Stomach (tissue), 9 donors: ENCODE measurements around the gene MYB. TPM values are rescaled to one million over a fixed set of nuclear protein-coding genes. Genes with fewer than 3 reads are reported as not detected.

Experiments
- DNase-seq, 2 donors: peaks; one replicate each; pipeline versions ENCODE4 v3.0.0 to v3.0.0-alpha.2; 2013 to 2019
- H3K27ac ChIP-seq, 5 donors: fragments of 200-600 bp in 4 of 5; sonication (generic) in 4 of 5; one replicate each; pipeline ENCODE4 v1.5.1; 2013 to 2019; ENCODE audit warnings: mild to moderate bottlenecking in 1 of 5, moderate library complexity in 1 of 5
- H3K27me3 ChIP-seq, 3 donors: fragments of 200-600 bp; sonication (generic); one replicate each; pipeline ENCODE4 v1.5.1; 2017 to 2019; ENCODE audit warnings: mixed run types in 1 of 3
- H3K36me3 ChIP-seq, 4 donors: fragments of 200-600 bp; sonication (generic); 1 replicate in 3 of 4; 2 replicates in 1 of 4; pipeline ENCODE4 v1.5.1; 2016 to 2019
- H3K4me1 ChIP-seq, 4 donors: fragments of 200-600 bp; sonication (generic); one replicate each; pipeline ENCODE4 v1.5.1; 2016 to 2019
- H3K4me3 ChIP-seq, 4 donors: fragments of 200-600 bp; sonication (generic) in 3 of 4; one replicate each; pipeline ENCODE4 v1.5.1; 2016 to 2019; ENCODE audit warnings: mild to moderate bottlenecking in 1 of 4
- H3K9me3 ChIP-seq, 4 donors: fragments of 200-600 bp; sonication (generic); one replicate each; pipeline ENCODE4 v1.5.1; 2016 to 2019
- EP300 ChIP-seq: sonication (generic); formaldehyde crosslinking; IDR thresholded peaks from one replicate; pipeline ENCODE4 v1.6.1; 2017; ENCODE audit warnings: antibody characterized with exemption
- POLR2A ChIP-seq, 4 donors: fragments of 450-650 bp; IDR thresholded peaks; one replicate each; pipeline ENCODE4 v1.6.1; 2016; ENCODE audit warnings: antibody characterized with exemption in 4 of 4, control low read depth in 2 of 4, mild to moderate bottlenecking in 1 of 4, moderate library complexity in 1 of 4
- POLR2AphosphoS5 ChIP-seq, 3 donors: sonication (generic); formaldehyde crosslinking; IDR thresholded peaks; one replicate each; pipeline ENCODE4 v1.6.1; 2016; ENCODE audit warnings: antibody characterized with exemption in 3 of 3
- WGBS, 5 donors: extraction: QIAGEN DNeasy Blood & Tissue Kit in 3 of 5; methylation state at CpG; one replicate each; pipeline versions ENCODE4 v1.1.5 to v1.1.7; 2013 to 2018; 5-methylcytosine and 5-hydroxymethylcytosine counted together
- intact Hi-C: fragments of 100-400 bp; cut with DNase I; formaldehyde crosslinking; loops from one replicate; pipeline ENCODE4 v1.15.1; 2023; ENCODE audit warnings: low total_unique reads
- polyA plus RNA-seq, 3 donors: library from polyadenylated mRNA; stranded (reverse); fragments of 200-250 nt; gene quantifications; one replicate each; pipeline ENCODE4 v1.2.3, GENCODE V29; 2013
- total RNA-seq, 5 donors: library from RNA; depleted of rRNA; stranded (reverse); fragments of >200 nt; gene quantifications; one replicate each; pipeline versions ENCODE4 v1.1.0 to v1.2.3, GENCODE V29; 2014 to 2016
- TF ChIP-seq, protein P1 (sequence below), 7 experiments: fragments of 450-650 bp in 4 of 7; fragments of 200-600 bp in 3 of 7; sonication (generic) in 3 of 7; IDR thresholded peaks; one replicate each; pipeline ENCODE4 v1.5.1; 2016 to 2019; ENCODE audit warnings: antibody characterized with exemption in 7 of 7, control low read depth in 2 of 7, mild to moderate bottlenecking in 1 of 7
- donor health status: healthy with polysubstance abuse.
- donor health status: Bipolar disorder and iron deficiency.
- donor health status: healthy.

The MYB gene
- total and polyA plus RNA-seq, 8 donors: 0.56 to 118 (median 2.9) TPM; not detected in 2

DNA sequence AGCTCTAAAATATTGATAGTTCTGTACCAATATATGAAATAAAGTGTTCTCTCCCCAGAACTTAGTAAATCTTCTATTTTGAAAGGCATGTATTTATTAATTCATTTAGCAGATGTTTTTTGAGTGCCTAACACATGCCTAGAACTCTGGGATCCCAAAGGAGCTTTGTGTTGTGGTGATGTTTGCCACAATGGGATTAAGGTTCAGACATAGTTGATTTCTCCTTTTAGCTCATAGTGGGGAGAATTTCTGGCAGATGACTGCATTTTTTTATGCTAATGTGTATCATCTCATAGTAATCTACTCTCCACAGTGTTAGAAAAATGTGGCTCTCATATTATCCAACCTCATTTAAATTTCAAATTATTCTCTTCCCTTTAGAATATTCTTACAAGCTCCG lies 21.7 kb downstream of the MYB start:
- Histone ChIP-seq H3K27me3 (no peaks in the 10 kb centered on the region), H3K4me3 (no peak overlapping the region), H3K36me3 (no peaks in the 10 kb centered on the region), H3K9me3 (no peaks in the 10 kb centered on the region), H3K27ac (no peak overlapping the region), H3K4me1 (no peaks in the 10 kb centered on the region)
- intact Hi-C loops: no loop called here
- no peak for DNase-seq
- TF ChIP-seq, protein P1, sequence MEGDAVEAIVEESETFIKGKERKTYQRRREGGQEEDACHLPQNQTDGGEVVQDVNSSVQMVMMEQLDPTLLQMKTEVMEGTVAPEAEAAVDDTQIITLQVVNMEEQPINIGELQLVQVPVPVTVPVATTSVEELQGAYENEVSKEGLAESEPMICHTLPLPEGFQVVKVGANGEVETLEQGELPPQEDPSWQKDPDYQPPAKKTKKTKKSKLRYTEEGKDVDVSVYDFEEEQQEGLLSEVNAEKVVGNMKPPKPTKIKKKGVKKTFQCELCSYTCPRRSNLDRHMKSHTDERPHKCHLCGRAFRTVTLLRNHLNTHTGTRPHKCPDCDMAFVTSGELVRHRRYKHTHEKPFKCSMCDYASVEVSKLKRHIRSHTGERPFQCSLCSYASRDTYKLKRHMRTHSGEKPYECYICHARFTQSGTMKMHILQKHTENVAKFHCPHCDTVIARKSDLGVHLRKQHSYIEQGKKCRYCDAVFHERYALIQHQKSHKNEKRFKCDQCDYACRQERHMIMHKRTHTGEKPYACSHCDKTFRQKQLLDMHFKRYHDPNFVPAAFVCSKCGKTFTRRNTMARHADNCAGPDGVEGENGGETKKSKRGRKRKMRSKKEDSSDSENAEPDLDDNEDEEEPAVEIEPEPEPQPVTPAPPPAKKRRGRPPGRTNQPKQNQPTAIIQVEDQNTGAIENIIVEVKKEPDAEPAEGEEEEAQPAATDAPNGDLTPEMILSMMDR (IDR thresholded peaks at IDR 0.05): no peak
- TF ChIP-seq POLR2AphosphoS5 (IDR thresholded peaks at IDR 0.05) (no peak), POLR2A (IDR thresholded peaks at IDR 0.05) (no peak), EP300 (no peak)
- 89 to 93% (median 91%) methylated on average over 1 of the region's 1 CpG for WGBS, 5 donors

GRCh38 chr6:135204951-135205350 lies 23.8 kb downstream of the MYB start:
- TF ChIP-seq POLR2AphosphoS5 (IDR thresholded peaks at IDR 0.05): no peak
- TF ChIP-seq, protein P1 (IDR thresholded peaks at IDR 0.05): no peak
- TF ChIP-seq EP300: no peak
- no peak for TF ChIP-seq POLR2A (IDR thresholded peaks at IDR 0.05)
- Histone ChIP-seq H3K27ac (no peak overlapping the region), H3K4me1 (no peaks in the 10 kb centered on the region), H3K27me3 (no peaks in the 10 kb centered on the region), H3K9me3 (no peaks in the 10 kb centered on the region), H3K4me3 (no peak overlapping the region), H3K36me3 (no peaks in the 10 kb centered on the region)
- DNase-seq: no peak
- WGBS, 5 donors: 95 to 97% (median 97%) methylated on average over 4 of the region's 4 CpGs
- intact Hi-C loops: no loop called here

DNA sequence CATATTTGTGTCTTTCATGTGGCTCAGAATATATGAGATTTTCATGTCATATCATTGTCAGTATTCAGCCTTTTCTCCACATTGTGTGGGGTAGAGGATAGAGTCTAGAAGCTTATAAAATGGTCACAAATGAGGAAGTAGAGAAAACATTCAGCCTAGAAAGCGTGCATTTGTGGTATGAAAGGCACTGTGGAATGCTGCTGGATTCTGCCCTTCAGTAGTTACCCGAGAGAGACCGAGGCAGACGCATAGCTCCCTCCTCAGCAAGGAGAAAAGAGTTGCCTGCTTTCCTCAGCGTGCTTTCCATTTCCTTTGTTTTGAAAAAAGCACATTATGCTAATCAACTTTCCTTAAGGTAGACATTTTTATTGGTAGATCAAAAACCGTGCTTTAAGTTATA lies 28.7 kb downstream of the MYB start:
- TF ChIP-seq POLR2AphosphoS5 (IDR thresholded peaks at IDR 0.05) (no peak), EP300 (no peak), POLR2A (IDR thresholded peaks at IDR 0.05) (no peak)
- TF ChIP-seq, protein P1 (IDR thresholded peaks at IDR 0.05): no peak
- Histone ChIP-seq H3K36me3 (no peaks in the 10 kb centered on the region), H3K9me3 (no peaks in the 10 kb centered on the region), H3K4me3 (no peak overlapping the region), H3K27ac (no peak overlapping the region), H3K4me1 (no peaks in the 10 kb centered on the region), H3K27me3 (no peaks in the 10 kb centered on the region)
- intact Hi-C loops: no loop called here
- WGBS, 5 donors: 58 to 87% (median 82%) methylated on average over 6 of the region's 6 CpGs
- no peak for DNase-seq

DNA sequence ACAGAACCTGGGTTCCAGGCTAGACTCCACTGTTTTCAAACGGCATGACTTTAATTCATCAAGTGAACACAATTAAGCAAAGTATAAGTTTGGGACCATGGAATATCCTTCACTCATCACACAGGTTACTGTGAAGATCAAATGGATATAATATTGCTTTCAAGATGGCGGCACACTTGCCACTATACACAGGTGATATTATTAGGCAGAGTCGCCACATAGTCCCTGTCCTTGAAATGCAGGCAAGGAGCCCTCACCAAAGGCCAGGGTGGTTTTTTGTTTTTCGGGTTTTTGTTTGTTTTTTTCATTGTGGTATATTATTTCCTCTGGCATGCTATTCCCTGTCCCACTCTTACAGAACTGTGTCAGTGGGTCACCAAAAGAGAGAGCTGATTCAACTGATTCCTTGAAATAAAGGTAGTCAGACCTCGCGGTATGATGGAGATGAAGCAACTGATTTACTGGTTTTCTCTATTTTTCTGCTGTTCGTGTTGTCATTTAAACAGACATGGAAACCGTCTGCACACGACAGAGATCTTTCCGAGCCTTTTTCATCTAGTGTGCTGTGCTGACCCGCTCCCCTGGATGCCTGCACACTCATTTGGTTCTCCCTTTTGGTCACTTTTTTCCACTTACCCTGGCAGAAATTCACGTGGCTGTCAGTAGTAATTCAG lies 29.7 kb downstream of the MYB start:
- WGBS, 5 donors: 75 to 90% (median 87%) methylated on average over 12 of the region's 12 CpGs
- Histone ChIP-seq H3K36me3 (no peaks in the 10 kb centered on the region), H3K4me3 (no peak overlapping the region), H3K9me3 (no peaks in the 10 kb centered on the region), H3K4me1 (no peaks in the 10 kb centered on the region), H3K27me3 (no peaks in the 10 kb centered on the region), H3K27ac (no peak overlapping the region)
- DNase-seq: no peak
- TF ChIP-seq EP300 (no peak), POLR2A (IDR thresholded peaks at IDR 0.05) (no peak), POLR2AphosphoS5 (IDR thresholded peaks at IDR 0.05) (no peak)
- intact Hi-C loops: no loop called here

- H3K9me3 ChIP-seq: no peaks in the 10 kb centered on the region
- H3K4me1 ChIP-seq: no peaks in the 10 kb centered on the region
- no peaks in the 10 kb centered on the region for H3K27me3 ChIP-seq
- WGBS, 5 donors: 78 to 93% (median 85%) methylated on average over 2 of the region's 2 CpGs
- TF ChIP-seq, protein P1 (IDR thresholded peaks at IDR 0.05): no peak
- TF ChIP-seq EP300 (no peak), POLR2A (IDR thresholded peaks at IDR 0.05) (no peak), POLR2AphosphoS5 (IDR thresholded peaks at IDR 0.05) (no peak)
- intact Hi-C loops: no loop called here
- no peak overlapping the region for H3K27ac ChIP-seq
- H3K36me3 ChIP-seq: no peaks in the 10 kb centered on the region
- H3K4me3 ChIP-seq: no peak overlapping the region
- DNase-seq: no peak
Measured at GRCh38 chr6:135211306-135211702, 30.2 kb downstream of the MYB start.
